GM12878 (cell line): Measurements from ENCODE around the gene ALG12. TPM values are rescaled to one million over a fixed set of nuclear protein-coding genes. Genes with fewer than 3 reads are reported as not detected.
A peak's percentile ranks its signal among the peaks of the same experiment; 100 is the strongest.

ENCODE experiments used
- CREM ChIP-seq: IDR thresholded peaks from 2 replicates; pipeline ENCODE4 v1.6.1; 2014; ENCODE audit warnings: antibody characterized with exemption, low read depth
- DPF2 ChIP-seq: fragments of 450-650 bp; IDR thresholded peaks from 2 replicates; pipeline ENCODE4 v1.6.1; 2017; ENCODE audit warnings: mild to moderate bottlenecking
- FOXM1 ChIP-seq: IDR thresholded peaks from 2 replicates; pipeline ENCODE4 v1.6.1; 2012; ENCODE audit warnings: low read depth, mild to moderate bottlenecking, inconsistent platforms, low read length, moderate library complexity
- IKZF2 ChIP-seq, 2 experiments: fragments of 450-650 bp; IDR thresholded peaks; 2 replicates each; pipeline ENCODE4 v1.6.1; 2017; ENCODE audit warnings: mild to moderate bottlenecking in 2 of 2, moderate library complexity in 2 of 2
- KLF5 ChIP-seq: fragments of 450-650 bp; IDR thresholded peaks from 2 replicates; pipeline ENCODE4 v1.6.1; 2014; ENCODE audit warnings: mild to moderate bottlenecking; ENCODE audit not compliant: partially characterized antibody
- NBN ChIP-seq: fragments of 450-650 bp; IDR thresholded peaks from 2 replicates; pipeline ENCODE4 v1.6.1; 2016
- NFXL1 ChIP-seq: fragments of 450-650 bp; IDR thresholded peaks from 2 replicates; pipeline ENCODE4 v1.6.1; 2017; ENCODE audit warnings: antibody characterized with exemption, mild to moderate bottlenecking, borderline replicate concordance
- NR2C2 ChIP-seq: IDR thresholded peaks from 2 replicates; pipeline ENCODE4 v1.6.1; 2011; ENCODE audit warnings: borderline replicate concordance, low read depth; ENCODE audit not compliant: control insufficient read depth, insufficient read length
- NR2F1 ChIP-seq: fragments of 450-650 bp; conservative IDR thresholded peaks from 2 replicates; pipeline ENCODE4 v1.6.1; 2017; ENCODE audit warnings: mild to moderate bottlenecking
- RAD21 ChIP-seq: IDR thresholded peaks from 2 replicates; pipeline ENCODE4 v1.6.1; 2011; ENCODE audit warnings: mild to moderate bottlenecking, low read depth, low read length, moderate library complexity; ENCODE audit not compliant: insufficient read depth
- RELA ChIP-seq: fragments of 450-650 bp; IDR thresholded peaks from 2 replicates; pipeline ENCODE4 v1.8.0; 2014; ENCODE audit warnings: borderline replicate concordance; ENCODE audit not compliant: partially characterized antibody
- SIN3A ChIP-seq: IDR thresholded peaks from 2 replicates; pipeline ENCODE4 v1.6.1; 2012; ENCODE audit warnings: low read depth, low read length, improper control_type of control experiment
- SP1 ChIP-seq: IDR thresholded peaks from one replicate; pipeline ENCODE4 v1.6.1; 2011; ENCODE audit warnings: low read depth, low read length
- SPI1 ChIP-seq: IDR thresholded peaks from 2 replicates; pipeline ENCODE4 v1.6.1; 2011; ENCODE audit warnings: low read depth, mild to moderate bottlenecking, low read length, moderate library complexity, borderline replicate concordance; ENCODE audit not compliant: insufficient read depth
- YY1 ChIP-seq: IDR thresholded peaks from 2 replicates; pipeline ENCODE4 v1.6.1; 2011; ENCODE audit warnings: low read depth, mild to moderate bottlenecking, low read length
- polyA plus RNA-seq, 11 experiments: library from polyadenylated mRNA; depleted of rRNA in 4 of 11; unstranded in 6 of 11; stranded (reverse) in 5 of 11; fragments of >200 nt; fragmentation: Nextera tagmentation in 4 of 11; fragmentation: Illumina TruSeq in 1 of 11; extraction: Ambion mirVana in 4 of 11; extraction: Trizol in 1 of 11; gene quantifications; 1 replicate in 1 of 11; 2 replicates in 10 of 11; pipeline versions ENCODE4 v1.2.1 to v1.2.3, GENCODE V29; 2011 to 2016; ENCODE audit warnings: inconsistent platforms in 2 of 11, missing spikeins in 2 of 11, low read depth in 1 of 11
- total RNA-seq, 4 experiments: library from RNA; depleted of rRNA in 3 of 4; stranded (reverse); fragments of >200 nt in 3 of 4; fragmentation: Illumina TruSeq in 1 of 4; extraction: Trizol in 1 of 4; gene quantifications; 2 replicates each; pipeline versions ENCODE4 v1.2.1 to v1.2.3, GENCODE V29; 2013 to 2021
- TF ChIP-seq, protein P1 (sequence below): fragments of 450-650 bp; IDR thresholded peaks from 2 replicates; pipeline ENCODE4 v1.6.1; 2017; ENCODE audit warnings: antibody characterized with exemption, mild to moderate bottlenecking, moderate library complexity
- TF ChIP-seq, protein P2 (sequence below): IDR thresholded peaks from 2 replicates; pipeline ENCODE4 v1.6.1; 2012; ENCODE audit warnings: mild to moderate bottlenecking, low read depth, low read length
- TF ChIP-seq, protein P3 (sequence below): fragments of 450-650 bp; IDR thresholded peaks from 2 replicates; pipeline ENCODE4 v1.6.1; 2017; ENCODE audit warnings: mild to moderate bottlenecking, moderate library complexity
- TF ChIP-seq, protein P4 (sequence below): fragments of 450-650 bp; IDR thresholded peaks from 2 replicates; pipeline ENCODE4 v1.6.1; 2017; ENCODE audit warnings: mild to moderate bottlenecking, low read depth, inconsistent platforms; ENCODE audit not compliant: poor library complexity, severe bottlenecking

The ALG12 gene
- total and polyA plus RNA-seq, 10 of the 15 experiments (the other 5 are each of a cell fraction or from before 2014, with no cell fraction given): 0.22 to 23.4 (median 6.6) TPM

DNA sequence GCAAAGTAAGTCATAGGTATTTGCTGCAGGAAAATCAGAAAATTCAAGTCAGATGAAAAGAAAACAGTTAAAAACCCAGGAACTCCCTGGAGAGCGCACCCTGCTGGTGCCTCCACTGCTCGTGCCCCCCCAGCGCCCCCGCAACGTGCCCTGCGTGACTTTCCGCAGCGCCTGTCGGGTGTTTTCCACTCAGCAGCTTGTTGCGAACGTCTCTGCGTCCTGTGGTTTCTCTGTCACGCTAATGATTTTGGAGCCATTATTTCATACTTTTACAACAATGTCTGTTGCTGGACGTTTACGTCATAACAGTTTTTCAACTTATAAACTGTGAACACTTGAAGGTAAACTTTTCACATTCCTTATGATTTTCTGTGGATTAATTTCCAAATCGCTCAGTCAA is 5.2 kb upstream of the ALG12 start (continued):
- TF ChIP-seq CREM (peak; percentile 72), FOXM1 (peak; percentile 51; the same call in 1 of the 2 replicates), IKZF2 (IDR thresholded peaks at IDR 0.05) (peak in 1 of 2 experiments; percentile 29; a peak in 1 of 4 replicates), NFXL1 (no peak), DPF2 (peak; percentile 28; the same call in 1 of the 2 replicates), RAD21 (peak; percentile 21; the same call in 1 of the 2 replicates), SP1 (peak; percentile 46), NR2F1 (0 out of 2 replicates have a peak, but pooled peaks have one; percentile 22), SPI1 (no peak), KLF5 (peak; percentile 53), NBN (0 out of 2 replicates have a peak, but pooled peaks have one; percentile 42), YY1 (0 out of 2 replicates have a peak, but pooled peaks have one; percentile 40), NR2C2 (no peak), SIN3A (no peak), RELA (peak; percentile 29)
- TF ChIP-seq, protein P1, sequence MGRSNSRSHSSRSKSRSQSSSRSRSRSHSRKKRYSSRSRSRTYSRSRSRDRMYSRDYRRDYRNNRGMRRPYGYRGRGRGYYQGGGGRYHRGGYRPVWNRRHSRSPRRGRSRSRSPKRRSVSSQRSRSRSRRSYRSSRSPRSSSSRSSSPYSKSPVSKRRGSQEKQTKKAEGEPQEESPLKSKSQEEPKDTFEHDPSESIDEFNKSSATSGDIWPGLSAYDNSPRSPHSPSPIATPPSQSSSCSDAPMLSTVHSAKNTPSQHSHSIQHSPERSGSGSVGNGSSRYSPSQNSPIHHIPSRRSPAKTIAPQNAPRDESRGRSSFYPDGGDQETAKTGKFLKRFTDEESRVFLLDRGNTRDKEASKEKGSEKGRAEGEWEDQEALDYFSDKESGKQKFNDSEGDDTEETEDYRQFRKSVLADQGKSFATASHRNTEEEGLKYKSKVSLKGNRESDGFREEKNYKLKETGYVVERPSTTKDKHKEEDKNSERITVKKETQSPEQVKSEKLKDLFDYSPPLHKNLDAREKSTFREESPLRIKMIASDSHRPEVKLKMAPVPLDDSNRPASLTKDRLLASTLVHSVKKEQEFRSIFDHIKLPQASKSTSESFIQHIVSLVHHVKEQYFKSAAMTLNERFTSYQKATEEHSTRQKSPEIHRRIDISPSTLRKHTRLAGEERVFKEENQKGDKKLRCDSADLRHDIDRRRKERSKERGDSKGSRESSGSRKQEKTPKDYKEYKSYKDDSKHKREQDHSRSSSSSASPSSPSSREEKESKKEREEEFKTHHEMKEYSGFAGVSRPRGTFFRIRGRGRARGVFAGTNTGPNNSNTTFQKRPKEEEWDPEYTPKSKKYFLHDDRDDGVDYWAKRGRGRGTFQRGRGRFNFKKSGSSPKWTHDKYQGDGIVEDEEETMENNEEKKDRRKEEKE: no peak
- TF ChIP-seq, protein P2, sequence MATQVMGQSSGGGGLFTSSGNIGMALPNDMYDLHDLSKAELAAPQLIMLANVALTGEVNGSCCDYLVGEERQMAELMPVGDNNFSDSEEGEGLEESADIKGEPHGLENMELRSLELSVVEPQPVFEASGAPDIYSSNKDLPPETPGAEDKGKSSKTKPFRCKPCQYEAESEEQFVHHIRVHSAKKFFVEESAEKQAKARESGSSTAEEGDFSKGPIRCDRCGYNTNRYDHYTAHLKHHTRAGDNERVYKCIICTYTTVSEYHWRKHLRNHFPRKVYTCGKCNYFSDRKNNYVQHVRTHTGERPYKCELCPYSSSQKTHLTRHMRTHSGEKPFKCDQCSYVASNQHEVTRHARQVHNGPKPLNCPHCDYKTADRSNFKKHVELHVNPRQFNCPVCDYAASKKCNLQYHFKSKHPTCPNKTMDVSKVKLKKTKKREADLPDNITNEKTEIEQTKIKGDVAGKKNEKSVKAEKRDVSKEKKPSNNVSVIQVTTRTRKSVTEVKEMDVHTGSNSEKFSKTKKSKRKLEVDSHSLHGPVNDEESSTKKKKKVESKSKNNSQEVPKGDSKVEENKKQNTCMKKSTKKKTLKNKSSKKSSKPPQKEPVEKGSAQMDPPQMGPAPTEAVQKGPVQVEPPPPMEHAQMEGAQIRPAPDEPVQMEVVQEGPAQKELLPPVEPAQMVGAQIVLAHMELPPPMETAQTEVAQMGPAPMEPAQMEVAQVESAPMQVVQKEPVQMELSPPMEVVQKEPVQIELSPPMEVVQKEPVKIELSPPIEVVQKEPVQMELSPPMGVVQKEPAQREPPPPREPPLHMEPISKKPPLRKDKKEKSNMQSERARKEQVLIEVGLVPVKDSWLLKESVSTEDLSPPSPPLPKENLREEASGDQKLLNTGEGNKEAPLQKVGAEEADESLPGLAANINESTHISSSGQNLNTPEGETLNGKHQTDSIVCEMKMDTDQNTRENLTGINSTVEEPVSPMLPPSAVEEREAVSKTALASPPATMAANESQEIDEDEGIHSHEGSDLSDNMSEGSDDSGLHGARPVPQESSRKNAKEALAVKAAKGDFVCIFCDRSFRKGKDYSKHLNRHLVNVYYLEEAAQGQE: no peak
- TF ChIP-seq, protein P3, sequence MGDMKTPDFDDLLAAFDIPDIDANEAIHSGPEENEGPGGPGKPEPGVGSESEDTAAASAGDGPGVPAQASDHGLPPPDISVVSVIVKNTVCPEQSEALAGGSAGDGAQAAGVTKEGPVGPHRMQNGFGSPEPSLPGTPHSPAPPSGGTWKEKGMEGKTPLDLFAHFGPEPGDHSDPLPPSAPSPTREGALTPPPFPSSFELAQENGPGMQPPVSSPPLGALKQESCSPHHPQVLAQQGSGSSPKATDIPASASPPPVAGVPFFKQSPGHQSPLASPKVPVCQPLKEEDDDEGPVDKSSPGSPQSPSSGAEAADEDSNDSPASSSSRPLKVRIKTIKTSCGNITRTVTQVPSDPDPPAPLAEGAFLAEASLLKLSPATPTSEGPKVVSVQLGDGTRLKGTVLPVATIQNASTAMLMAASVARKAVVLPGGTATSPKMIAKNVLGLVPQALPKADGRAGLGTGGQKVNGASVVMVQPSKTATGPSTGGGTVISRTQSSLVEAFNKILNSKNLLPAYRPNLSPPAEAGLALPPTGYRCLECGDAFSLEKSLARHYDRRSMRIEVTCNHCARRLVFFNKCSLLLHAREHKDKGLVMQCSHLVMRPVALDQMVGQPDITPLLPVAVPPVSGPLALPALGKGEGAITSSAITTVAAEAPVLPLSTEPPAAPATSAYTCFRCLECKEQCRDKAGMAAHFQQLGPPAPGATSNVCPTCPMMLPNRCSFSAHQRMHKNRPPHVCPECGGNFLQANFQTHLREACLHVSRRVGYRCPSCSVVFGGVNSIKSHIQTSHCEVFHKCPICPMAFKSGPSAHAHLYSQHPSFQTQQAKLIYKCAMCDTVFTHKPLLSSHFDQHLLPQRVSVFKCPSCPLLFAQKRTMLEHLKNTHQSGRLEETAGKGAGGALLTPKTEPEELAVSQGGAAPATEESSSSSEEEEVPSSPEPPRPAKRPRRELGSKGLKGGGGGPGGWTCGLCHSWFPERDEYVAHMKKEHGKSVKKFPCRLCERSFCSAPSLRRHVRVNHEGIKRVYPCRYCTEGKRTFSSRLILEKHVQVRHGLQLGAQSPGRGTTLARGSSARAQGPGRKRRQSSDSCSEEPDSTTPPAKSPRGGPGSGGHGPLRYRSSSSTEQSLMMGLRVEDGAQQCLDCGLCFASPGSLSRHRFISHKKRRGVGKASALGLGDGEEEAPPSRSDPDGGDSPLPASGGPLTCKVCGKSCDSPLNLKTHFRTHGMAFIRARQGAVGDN: peak; percentile 95
- TF ChIP-seq, protein P4, sequence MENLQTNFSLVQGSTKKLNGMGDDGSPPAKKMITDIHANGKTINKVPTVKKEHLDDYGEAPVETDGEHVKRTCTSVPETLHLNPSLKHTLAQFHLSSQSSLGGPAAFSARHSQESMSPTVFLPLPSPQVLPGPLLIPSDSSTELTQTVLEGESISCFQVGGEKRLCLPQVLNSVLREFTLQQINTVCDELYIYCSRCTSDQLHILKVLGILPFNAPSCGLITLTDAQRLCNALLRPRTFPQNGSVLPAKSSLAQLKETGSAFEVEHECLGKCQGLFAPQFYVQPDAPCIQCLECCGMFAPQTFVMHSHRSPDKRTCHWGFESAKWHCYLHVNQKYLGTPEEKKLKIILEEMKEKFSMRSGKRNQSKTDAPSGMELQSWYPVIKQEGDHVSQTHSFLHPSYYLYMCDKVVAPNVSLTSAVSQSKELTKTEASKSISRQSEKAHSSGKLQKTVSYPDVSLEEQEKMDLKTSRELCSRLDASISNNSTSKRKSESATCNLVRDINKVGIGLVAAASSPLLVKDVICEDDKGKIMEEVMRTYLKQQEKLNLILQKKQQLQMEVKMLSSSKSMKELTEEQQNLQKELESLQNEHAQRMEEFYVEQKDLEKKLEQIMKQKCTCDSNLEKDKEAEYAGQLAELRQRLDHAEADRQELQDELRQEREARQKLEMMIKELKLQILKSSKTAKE: peak; percentile 29
